Glutamatergic neuron (in vitro differentiated cells): ENCODE measurements around the gene DUSP9. TPM values are rescaled to one million over a fixed set of nuclear protein-coding genes. Genes with fewer than 3 reads are reported as not detected.

Experiments
- DNase-seq: peaks from one replicate; pipeline ENCODE4 v3.0.0; 2022
- H3K27ac Mint-ChIP-seq: one replicate; pipeline ENCODE4 v1.8.0; 2020; ENCODE audit warnings: mild to moderate bottlenecking, mixed read lengths, inconsistent platforms; ENCODE audit not compliant: unreplicated experiment
- H3K27me3 Mint-ChIP-seq: one replicate; pipeline ENCODE4 v1.8.0; 2020; ENCODE audit warnings: mild to moderate bottlenecking, moderate library complexity, mixed read lengths, inconsistent platforms; ENCODE audit not compliant: unreplicated experiment
- H3K36me3 Mint-ChIP-seq: one replicate; pipeline ENCODE4 v1.8.0; 2020; ENCODE audit warnings: mild to moderate bottlenecking, mixed read lengths, inconsistent platforms; ENCODE audit not compliant: unreplicated experiment
- H3K4me1 Mint-ChIP-seq: one replicate; pipeline ENCODE4 v1.8.0; 2020; ENCODE audit warnings: mild to moderate bottlenecking, low read depth, mixed read lengths, inconsistent platforms; ENCODE audit not compliant: unreplicated experiment
- H3K4me3 Mint-ChIP-seq: one replicate; pipeline ENCODE4 v1.8.0; 2020; ENCODE audit warnings: mild to moderate bottlenecking, mixed read lengths, inconsistent platforms; ENCODE audit not compliant: unreplicated experiment
- H3K9me3 Mint-ChIP-seq: one replicate; pipeline ENCODE4 v1.8.0; 2020; ENCODE audit warnings: mild to moderate bottlenecking, moderate library complexity, mixed read lengths, inconsistent platforms; ENCODE audit not compliant: unreplicated experiment
- total RNA-seq: library from RNA; stranded (reverse); fragmentation: NEBNext Ultra II Directional; extraction: Animal tissue kit (Norgen Biotek cat#: 25700); gene quantifications from one replicate; pipeline ENCODE4 v1.2.1, GENCODE V29; 2021; ENCODE audit not compliant: unreplicated experiment
- TF ChIP-seq, protein P1 (sequence below): fragments of 200-600 bp; sonication (generic); IDR thresholded peaks from one replicate; pipeline ENCODE4 v1.5.0; 2021; ENCODE audit not compliant: partially characterized antibody, unreplicated experiment

Gene DUSP9
- total RNA-seq, 1 donor from 2014 or later: 0.61 TPM

DNA sequence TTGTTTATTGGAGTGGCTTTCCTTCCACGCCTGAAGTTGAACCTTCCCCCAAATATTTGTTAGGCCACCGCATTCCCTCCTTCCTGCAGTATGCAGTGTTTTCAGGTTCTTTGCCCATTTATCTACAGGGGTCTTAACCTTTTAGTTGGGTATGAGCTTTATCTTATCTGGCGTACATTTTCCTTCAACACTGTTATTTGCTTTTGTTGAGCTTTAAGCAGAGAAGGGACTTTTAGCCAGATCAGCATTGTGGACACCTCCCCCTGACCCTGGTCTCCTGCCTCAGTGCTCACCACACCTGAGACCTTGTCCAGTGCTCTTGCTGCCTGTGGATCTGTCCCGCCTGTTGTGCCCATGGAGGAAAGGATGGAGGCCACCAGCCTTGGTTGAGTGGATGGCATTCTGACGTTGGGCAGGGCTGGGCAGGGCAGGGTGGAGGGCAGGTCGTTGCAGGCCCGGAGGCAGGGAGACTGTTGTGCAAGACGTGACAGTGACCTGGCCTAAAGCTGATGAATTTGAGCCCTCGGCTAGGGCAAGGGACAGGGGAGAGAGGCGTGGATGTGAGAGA is 998 bp upstream of the DUSP9 start:
- H3K4me3 Mint-ChIP-seq: no peak overlapping the region
- no peak for DNase-seq
- peaks cover 3% of the 10 kb centered on the region for H3K27me3 Mint-ChIP-seq
- H3K36me3 Mint-ChIP-seq: no peaks in the 10 kb centered on the region
- no peak overlapping the region for H3K27ac Mint-ChIP-seq
- TF ChIP-seq, protein P1, sequence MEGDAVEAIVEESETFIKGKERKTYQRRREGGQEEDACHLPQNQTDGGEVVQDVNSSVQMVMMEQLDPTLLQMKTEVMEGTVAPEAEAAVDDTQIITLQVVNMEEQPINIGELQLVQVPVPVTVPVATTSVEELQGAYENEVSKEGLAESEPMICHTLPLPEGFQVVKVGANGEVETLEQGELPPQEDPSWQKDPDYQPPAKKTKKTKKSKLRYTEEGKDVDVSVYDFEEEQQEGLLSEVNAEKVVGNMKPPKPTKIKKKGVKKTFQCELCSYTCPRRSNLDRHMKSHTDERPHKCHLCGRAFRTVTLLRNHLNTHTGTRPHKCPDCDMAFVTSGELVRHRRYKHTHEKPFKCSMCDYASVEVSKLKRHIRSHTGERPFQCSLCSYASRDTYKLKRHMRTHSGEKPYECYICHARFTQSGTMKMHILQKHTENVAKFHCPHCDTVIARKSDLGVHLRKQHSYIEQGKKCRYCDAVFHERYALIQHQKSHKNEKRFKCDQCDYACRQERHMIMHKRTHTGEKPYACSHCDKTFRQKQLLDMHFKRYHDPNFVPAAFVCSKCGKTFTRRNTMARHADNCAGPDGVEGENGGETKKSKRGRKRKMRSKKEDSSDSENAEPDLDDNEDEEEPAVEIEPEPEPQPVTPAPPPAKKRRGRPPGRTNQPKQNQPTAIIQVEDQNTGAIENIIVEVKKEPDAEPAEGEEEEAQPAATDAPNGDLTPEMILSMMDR: no peak
- H3K9me3 Mint-ChIP-seq: no peaks in the 10 kb centered on the region
- H3K4me1 Mint-ChIP-seq: peaks cover 4% of the 10 kb centered on the region

DNA sequence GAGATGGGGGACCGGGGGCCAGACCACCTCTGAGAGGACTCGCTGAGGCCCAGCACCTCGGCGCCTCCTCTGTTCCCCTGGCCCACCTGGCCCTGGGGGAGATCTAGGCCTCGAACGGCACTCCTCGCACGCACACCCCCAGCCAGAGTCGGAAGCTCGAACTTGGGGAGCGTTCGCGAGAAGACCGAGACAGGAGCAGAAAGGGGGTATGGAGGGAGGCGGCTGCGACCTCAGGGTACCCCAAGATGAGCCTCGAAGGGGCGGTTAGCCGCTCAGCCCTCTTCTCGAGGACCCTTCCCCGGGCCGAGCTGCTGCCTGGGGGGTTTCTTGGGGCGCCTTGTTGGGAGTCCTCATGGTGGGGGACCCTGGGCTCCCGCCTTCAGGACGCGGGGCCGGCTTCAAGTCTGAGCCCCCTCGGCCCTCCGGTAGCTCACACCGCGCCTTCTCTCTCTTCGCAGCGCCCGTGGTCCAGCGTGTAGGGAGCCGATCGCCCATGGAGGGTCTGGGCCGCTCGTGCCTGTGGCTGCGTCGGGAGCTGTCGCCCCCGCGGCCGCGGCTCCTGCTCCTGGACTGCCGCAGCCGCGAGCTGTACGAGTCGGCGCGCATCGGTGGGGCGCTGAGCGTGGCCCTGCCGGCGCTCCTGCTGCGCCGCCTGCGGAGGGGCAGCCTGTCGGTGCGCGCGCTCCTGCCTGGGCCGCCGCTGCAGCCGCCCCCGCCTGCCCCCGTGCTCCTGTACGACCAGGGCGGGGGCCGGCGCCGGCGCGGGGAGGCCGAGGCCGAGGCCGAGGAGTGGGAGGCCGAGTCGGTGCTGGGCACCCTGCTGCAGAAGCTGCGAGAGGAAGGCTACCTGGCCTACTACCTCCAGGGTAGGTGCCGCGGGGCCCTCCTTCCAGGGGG is 706 bp downstream of the DUSP9 start:
- Mint-ChIP-seq H3K4me1 (no peaks in the 10 kb centered on the region), H3K27ac (no peak overlapping the region), H3K27me3 (peaks cover 3% of the 10 kb centered on the region), H3K36me3 (no peaks in the 10 kb centered on the region), H3K4me3 (no peak overlapping the region), H3K9me3 (no peaks in the 10 kb centered on the region)
- DNase-seq: no peak
- TF ChIP-seq, protein P1: no peak

DNA sequence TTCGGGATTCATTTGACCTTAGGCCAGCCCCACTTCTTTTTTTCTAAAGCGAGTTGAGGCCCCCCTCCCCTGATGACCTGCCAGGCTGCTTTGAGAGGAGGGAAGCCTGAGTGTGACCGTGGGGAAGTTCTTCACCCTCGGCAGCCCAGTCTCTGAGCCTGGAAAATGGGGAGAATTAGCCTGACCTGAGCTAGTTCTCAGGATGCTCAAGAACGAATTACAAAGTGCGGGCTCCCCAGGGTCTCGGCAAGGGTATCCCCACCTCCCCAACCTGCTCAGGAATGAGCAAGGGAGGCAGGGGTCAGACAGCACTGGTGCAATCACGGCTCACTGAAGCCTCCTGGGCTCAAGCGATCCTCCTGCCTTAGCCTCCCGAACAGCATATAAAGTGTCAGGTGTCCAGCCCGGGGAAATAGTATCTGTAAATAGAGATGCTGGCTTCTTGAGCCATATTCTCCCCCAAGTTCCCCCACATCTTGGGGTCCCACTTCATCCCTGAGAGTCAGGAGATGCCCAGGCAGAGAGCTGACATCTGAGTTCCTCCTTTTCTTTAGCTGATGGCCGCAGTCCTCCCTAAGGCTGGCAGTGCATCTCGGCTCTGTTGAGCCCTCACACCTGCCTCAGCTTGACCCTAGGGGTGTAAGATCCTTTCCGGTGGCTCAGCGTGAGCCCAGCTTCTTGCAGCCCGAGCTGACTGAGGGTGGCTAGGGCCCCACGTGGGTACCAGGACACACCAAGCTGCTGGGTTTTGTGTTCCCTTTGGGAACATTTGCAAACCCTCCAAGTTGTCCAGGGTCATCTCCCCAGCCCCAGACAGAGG is 1.6 kb downstream of the DUSP9 start:
- H3K36me3 Mint-ChIP-seq: no peaks in the 10 kb centered on the region
- no peaks in the 10 kb centered on the region for H3K9me3 Mint-ChIP-seq
- H3K4me3 Mint-ChIP-seq: no peak overlapping the region
- DNase-seq: no peak
- no peaks in the 10 kb centered on the region for H3K4me1 Mint-ChIP-seq
- no peaks in the 10 kb centered on the region for H3K27me3 Mint-ChIP-seq
- no peak overlapping the region for H3K27ac Mint-ChIP-seq
- TF ChIP-seq, protein P1: no peak

DNA sequence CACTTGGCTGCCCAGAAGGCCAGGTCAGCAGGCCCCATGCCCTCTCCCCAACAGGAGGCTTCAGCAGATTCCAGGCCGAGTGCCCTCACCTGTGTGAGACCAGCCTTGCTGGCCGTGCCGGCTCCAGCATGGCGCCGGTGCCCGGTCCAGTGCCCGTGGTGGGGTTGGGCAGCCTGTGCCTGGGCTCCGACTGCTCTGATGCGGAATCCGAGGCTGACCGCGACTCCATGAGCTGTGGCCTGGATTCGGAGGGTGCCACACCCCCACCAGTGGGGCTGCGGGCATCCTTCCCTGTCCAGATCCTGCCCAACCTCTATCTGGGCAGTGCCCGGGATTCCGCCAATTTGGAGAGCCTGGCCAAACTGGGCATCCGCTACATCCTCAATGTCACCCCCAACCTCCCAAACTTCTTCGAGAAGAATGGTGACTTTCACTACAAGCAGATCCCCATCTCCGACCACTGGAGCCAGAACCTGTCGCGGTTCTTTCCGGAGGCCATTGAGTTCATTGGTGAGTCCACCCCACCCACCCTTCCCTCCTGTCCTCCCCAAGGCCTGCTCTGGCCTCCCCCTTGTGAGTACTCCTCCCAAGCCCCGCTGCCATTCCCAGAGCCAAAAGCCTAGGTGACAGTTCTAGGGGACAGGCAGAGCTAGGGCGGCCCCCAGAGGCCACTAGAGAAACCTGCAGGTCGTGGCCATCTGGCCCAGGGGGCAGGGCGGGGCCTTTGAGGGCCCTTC is 2.3 kb downstream of the DUSP9 start:
- Mint-ChIP-seq H3K4me3 (no peak overlapping the region), H3K27me3 (no peaks in the 10 kb centered on the region), H3K4me1 (no peaks in the 10 kb centered on the region), H3K36me3 (no peaks in the 10 kb centered on the region), H3K27ac (no peak overlapping the region), H3K9me3 (no peaks in the 10 kb centered on the region)
- DNase-seq: peak; percentile 50
- TF ChIP-seq, protein P1: peak; percentile 11
